ENCODE results near the gene SLC23A3.

The SLC23A3 gene, protein sequence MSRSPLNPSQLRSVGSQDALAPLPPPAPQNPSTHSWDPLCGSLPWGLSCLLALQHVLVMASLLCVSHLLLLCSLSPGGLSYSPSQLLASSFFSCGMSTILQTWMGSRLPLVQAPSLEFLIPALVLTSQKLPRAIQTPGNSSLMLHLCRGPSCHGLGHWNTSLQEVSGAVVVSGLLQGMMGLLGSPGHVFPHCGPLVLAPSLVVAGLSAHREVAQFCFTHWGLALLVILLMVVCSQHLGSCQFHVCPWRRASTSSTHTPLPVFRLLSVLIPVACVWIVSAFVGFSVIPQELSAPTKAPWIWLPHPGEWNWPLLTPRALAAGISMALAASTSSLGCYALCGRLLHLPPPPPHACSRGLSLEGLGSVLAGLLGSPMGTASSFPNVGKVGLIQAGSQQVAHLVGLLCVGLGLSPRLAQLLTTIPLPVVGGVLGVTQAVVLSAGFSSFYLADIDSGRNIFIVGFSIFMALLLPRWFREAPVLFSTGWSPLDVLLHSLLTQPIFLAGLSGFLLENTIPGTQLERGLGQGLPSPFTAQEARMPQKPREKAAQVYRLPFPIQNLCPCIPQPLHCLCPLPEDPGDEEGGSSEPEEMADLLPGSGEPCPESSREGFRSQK

DNA sequence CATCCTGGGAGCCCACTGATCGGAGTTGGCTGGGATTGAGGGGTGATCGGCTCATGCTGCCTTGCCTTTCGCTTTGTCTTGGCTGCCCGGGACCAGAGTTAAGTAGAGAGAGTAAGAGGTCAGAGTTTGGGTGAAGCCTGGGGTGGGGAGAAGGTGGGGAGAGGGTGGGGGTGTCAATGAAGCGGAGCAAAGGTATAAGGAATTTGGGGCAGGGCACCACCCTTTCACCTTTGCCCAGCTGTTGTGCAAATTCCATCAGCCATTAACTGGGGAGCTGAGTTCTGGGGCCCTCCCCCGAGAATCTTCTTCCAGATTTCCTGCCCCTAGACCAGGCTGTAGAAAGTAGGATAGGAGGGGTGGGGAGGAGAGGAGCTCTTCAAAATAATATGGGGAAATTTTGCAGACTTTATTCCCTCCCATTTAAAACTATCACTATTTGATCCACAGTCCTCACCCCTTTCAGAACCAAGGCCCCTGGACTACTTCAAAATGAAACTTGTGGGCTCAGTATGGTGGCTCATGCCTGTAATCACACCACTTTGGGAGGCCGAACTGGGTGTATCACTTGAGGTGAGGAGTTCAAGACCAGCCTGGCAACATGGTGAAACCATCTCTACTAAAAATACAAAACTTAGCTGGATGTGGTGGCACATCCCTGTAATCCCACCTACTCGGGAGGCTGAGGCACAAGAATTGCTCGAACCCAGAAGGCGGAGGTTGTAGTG is at the start of gene SLC23A3:
TSS of gene SLC23A3 (minus strand) at position 100 of the 725 bp plus-strand sequence. CDS start at position 55, 45 bp downstream.
- peak within 1 kb of the TSS in 1 of 2 donors; percentile 42 for H3K9ac ChIP-seq (ENCODE audit: low read length in 2 of 2)
- no peaks in the 10 kb centered on the region for H3K27me3 ChIP-seq (ENCODE audit: control insufficient read depth in 1 of 2, insufficient read depth in 2 of 2, low read length in 2 of 2)
- no peaks in the 10 kb centered on the region for H3K9me3 ChIP-seq (ENCODE audit: control insufficient read depth in 2 of 2, low read length in 2 of 2)
- H3K4me3 ChIP-seq (ENCODE audit: low read length in 2 of 2), result no peak within 1 kb of the TSS
- peak within 1 kb of the TSS; percentile 69 for H3K27ac ChIP-seq (ENCODE audit: low read length)
- peaks cover 15 to 24% of the 10 kb centered on the region in 2 donors for H3K36me3 ChIP-seq (ENCODE audit: control insufficient read depth in 2 of 2, insufficient read depth in 2 of 2, low read length in 2 of 2)
- H3K4me1 ChIP-seq (ENCODE audit: control insufficient read depth, insufficient read depth, low read length), result peaks cover 11% of the 10 kb centered on the region

GRCh38 chr2:219218732-219219701 is 49.2 kb upstream of the SLC23A3 start, which contains the start of gene ABCB6:
Gene ABCB6, minus strand, starts transcription at chr2:219218958. Its CDS starts 285 bp downstream, at chr2:219218673.
- H3K27me3 ChIP-seq (ENCODE audit: control insufficient read depth in 1 of 2, insufficient read depth in 2 of 2, low read length in 2 of 2), result no peaks in the 10 kb centered on the region
- H3K9ac ChIP-seq (ENCODE audit: low read length in 2 of 2), result peak within 1 kb of the TSS; percentile 64 to 80
- H3K4me3 ChIP-seq (ENCODE audit: low read length in 2 of 2), result peak within 1 kb of the TSS; percentile 73 to 80
- peak within 1 kb of the TSS; percentile 90 for H3K27ac ChIP-seq (ENCODE audit: low read length)
- H3K9me3 ChIP-seq (ENCODE audit: control insufficient read depth in 2 of 2, low read length in 2 of 2), result no peaks in the 10 kb centered on the region
- H3K4me1 ChIP-seq (ENCODE audit: control insufficient read depth, insufficient read depth, low read length), result peaks cover 44% of the 10 kb centered on the region
- H3K36me3 ChIP-seq (ENCODE audit: control insufficient read depth in 2 of 2, insufficient read depth in 2 of 2, low read length in 2 of 2), result peaks cover 45 to 57% of the 10 kb centered on the region in 2 donors

DNA sequence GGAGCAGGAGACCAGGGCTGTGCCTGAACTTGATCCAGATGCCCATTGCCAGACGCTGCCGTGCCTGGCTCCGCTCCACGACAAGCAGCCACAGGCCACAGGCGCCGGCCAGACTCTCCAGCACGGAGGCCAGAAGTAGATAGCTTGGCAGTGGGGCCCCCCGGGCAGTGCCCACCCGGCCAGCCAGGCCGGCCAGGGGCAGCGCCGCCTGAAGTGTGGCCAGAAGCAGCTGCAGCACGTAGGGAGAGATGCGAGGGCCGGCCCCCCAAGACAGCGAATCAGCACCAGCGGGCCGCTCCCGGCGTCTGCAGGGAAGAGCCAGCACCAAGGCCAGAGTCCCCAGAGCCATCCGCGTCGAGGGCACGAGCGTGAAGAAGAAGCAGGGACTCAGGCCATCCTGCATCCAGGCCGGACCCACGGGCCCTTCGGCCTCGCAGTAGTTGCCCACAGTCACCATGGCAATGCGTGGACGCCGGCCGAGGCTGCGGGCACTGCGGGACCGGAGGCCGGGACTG is 48.4 kb upstream of the SLC23A3 start:
- H3K9me3 ChIP-seq (ENCODE audit: control insufficient read depth in 2 of 2, low read length in 2 of 2), result no peaks in the 10 kb centered on the region
- peak overlapping the region; percentile 64 to 65 for H3K9ac ChIP-seq (ENCODE audit: low read length in 2 of 2)
- H3K36me3 ChIP-seq (ENCODE audit: control insufficient read depth in 2 of 2, insufficient read depth in 2 of 2, low read length in 2 of 2), result peaks cover 44 to 56% of the 10 kb centered on the region in 2 donors
- no peaks in the 10 kb centered on the region for H3K27me3 ChIP-seq (ENCODE audit: control insufficient read depth in 1 of 2, insufficient read depth in 2 of 2, low read length in 2 of 2)
- peak overlapping the region; percentile 73 to 80 for H3K4me3 ChIP-seq (ENCODE audit: low read length in 2 of 2)
- peak overlapping the region; percentile 90 for H3K27ac ChIP-seq (ENCODE audit: low read length)
- peaks cover 44% of the 10 kb centered on the region for H3K4me1 ChIP-seq (ENCODE audit: control insufficient read depth, insufficient read depth, low read length)

DNA sequence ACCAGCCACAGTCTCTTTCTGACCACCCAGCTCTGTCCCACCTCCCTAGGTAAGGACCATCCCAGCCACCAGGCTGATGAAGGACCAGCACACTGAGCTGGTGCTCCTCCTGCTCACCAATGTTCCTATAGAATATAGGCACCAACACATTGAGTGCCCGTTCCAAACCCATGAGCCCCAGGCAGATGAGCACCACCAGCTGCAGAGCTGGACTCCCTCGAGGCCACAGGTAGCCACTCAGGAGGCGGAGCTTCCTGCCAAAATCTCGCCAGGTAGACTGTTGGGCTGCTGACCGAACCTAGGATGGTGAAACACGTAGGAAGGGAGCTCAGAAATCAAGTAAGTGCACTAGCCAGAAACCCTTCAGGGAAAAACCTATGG is 46.7 kb upstream of the SLC23A3 start:
- peaks cover 44% of the 10 kb centered on the region for H3K4me1 ChIP-seq (ENCODE audit: control insufficient read depth, insufficient read depth, low read length)
- H3K9ac ChIP-seq (ENCODE audit: low read length in 2 of 2), result no peak overlapping the region
- no peaks in the 10 kb centered on the region for H3K27me3 ChIP-seq (ENCODE audit: control insufficient read depth in 1 of 2, insufficient read depth in 2 of 2, low read length in 2 of 2)
- H3K4me3 ChIP-seq (ENCODE audit: low read length in 2 of 2), result no peak overlapping the region
- peak overlapping the region; percentile 90 for H3K27ac ChIP-seq (ENCODE audit: low read length)
- peaks cover 35 to 51% of the 10 kb centered on the region in 2 donors for H3K36me3 ChIP-seq (ENCODE audit: control insufficient read depth in 2 of 2, insufficient read depth in 2 of 2, low read length in 2 of 2)
- no peaks in the 10 kb centered on the region for H3K9me3 ChIP-seq (ENCODE audit: control insufficient read depth in 2 of 2, low read length in 2 of 2)

DNA sequence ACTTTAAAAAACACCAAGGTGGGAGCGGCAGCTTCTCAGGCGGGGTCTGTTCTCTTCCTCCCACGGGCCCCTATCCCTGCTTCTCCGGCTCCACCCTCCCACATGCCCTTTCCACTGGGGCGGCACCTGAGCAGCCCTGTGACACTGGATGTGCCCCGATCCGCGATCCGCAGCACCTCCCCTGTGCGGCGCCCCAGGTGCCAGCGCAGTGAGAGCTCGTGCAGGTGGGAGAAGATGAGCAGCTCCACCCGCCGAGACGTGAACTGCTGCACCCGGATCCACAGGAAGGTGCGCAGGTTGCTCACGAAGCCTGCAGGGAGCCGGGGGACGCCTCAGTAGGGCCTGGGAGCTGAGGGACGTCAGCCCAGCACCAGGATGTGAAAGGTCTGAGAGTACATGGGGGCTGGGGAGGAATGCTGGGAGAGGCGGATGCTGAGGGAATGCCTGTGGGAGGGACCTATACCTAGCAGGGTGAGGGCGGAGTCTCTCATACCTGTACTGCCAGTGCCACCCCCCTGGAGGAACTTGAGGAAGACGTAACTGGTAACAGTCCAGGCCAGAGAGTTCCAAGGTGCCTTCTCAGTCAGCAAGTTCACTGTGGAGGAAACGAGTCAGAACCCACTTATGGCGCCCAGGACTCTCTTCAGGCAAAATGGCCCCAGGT is 46.2 kb upstream of the SLC23A3 start:
- H3K9me3 ChIP-seq (ENCODE audit: control insufficient read depth in 2 of 2, low read length in 2 of 2), result no peaks in the 10 kb centered on the region
- H3K9ac ChIP-seq (ENCODE audit: low read length in 2 of 2), result no peak overlapping the region
- H3K36me3 ChIP-seq (ENCODE audit: control insufficient read depth in 2 of 2, insufficient read depth in 2 of 2, low read length in 2 of 2), result peaks cover 29 to 48% of the 10 kb centered on the region in 2 donors
- H3K27ac ChIP-seq (ENCODE audit: low read length), result no peak overlapping the region
- no peak overlapping the region for H3K4me3 ChIP-seq (ENCODE audit: low read length in 2 of 2)
- H3K27me3 ChIP-seq (ENCODE audit: control insufficient read depth in 1 of 2, insufficient read depth in 2 of 2, low read length in 2 of 2), result no peaks in the 10 kb centered on the region
- peaks cover 44% of the 10 kb centered on the region for H3K4me1 ChIP-seq (ENCODE audit: control insufficient read depth, insufficient read depth, low read length)

DNA sequence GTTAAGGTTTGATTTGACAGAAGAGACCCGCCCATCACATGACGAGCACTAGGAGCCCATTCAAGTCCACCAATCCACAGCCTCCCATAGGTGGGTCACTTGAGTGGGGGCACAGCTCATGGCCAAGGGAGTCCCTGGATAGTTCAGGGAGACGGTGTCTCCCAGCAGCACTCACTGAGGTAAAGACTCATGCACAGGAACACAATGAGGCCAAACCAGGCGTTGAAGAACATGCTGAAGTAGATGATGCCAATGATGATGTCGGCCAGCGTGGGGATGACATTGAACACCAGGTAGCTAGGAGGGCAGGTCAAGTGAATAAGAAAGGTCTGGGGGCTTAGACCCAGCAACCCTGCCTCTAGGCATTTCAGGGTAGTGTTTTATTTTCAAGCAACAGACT is 45.0 kb upstream of the SLC23A3 start:
- no peak overlapping the region for H3K4me3 ChIP-seq (ENCODE audit: low read length in 2 of 2)
- H3K36me3 ChIP-seq (ENCODE audit: control insufficient read depth in 2 of 2, insufficient read depth in 2 of 2, low read length in 2 of 2), result peaks cover 27 to 48% of the 10 kb centered on the region in 2 donors
- H3K4me1 ChIP-seq (ENCODE audit: control insufficient read depth, insufficient read depth, low read length), result peaks cover 38% of the 10 kb centered on the region
- H3K27ac ChIP-seq (ENCODE audit: low read length), result no peak overlapping the region
- no peaks in the 10 kb centered on the region for H3K27me3 ChIP-seq (ENCODE audit: control insufficient read depth in 1 of 2, insufficient read depth in 2 of 2, low read length in 2 of 2)
- no peak overlapping the region for H3K9ac ChIP-seq (ENCODE audit: low read length in 2 of 2)
- H3K9me3 ChIP-seq (ENCODE audit: control insufficient read depth in 2 of 2, low read length in 2 of 2), result no peaks in the 10 kb centered on the region

DNA sequence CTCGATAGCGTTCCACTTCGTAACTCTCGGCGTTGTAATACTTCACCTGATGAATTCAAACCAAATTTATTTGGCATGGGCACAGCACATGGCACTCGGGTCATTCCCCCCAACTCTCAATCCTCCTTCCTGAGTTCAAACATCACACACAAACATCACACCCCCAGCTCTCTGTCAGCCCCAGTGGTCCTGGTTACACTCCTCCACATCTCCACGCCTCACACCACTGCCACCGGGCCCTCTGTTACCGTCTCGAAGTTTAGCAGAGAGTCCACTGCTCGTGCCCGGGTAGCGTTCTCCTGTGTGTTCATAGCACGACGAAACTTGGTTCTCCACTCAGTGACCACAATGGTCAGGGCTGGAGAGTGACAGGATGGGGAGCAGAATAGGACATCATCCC is 44.3 kb upstream of the SLC23A3 start:
- Histone ChIP-seq H3K36me3 (ENCODE audit: control insufficient read depth in 2 of 2, insufficient read depth in 2 of 2, low read length in 2 of 2) (peaks cover 33 to 52% of the 10 kb centered on the region in 2 donors), H3K4me3 (ENCODE audit: low read length in 2 of 2) (no peak overlapping the region), H3K9ac (ENCODE audit: low read length in 2 of 2) (peak overlapping the region in 1 of 2 donors; percentile 47), H3K4me1 (ENCODE audit: control insufficient read depth, insufficient read depth, low read length) (peaks cover 32% of the 10 kb centered on the region), H3K9me3 (ENCODE audit: control insufficient read depth in 2 of 2, low read length in 2 of 2) (no peaks in the 10 kb centered on the region), H3K27me3 (ENCODE audit: control insufficient read depth in 1 of 2, insufficient read depth in 2 of 2, low read length in 2 of 2) (no peaks in the 10 kb centered on the region), H3K27ac (ENCODE audit: low read length) (no peak overlapping the region)

DNA sequence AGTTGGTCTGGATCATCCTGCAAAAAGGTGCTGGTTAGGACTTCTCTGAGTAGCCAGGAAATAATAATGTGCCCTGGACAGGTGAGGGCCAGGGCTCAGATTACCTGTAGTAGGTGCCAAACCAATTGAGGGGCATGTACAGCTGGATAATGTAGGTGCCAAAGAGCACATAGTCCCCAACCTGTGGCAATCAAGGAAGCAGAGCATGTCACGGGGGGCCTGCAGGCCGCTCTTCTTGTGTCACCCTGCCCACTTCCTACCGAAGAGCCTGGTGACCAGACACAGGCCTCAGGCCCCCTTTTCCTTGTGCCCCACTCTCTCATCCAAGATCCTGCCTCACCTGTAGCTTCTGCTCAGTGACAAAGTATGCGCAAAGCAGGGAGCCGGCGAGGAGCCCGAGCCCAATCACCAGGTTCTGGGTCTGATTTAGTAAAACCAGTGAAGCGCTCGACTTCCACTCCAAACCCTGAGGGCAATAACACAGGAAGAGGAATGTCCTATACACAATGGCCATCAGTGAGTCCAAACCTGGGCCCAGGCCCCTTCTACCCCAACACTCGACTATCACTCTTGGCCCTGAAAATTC is 43.8 kb upstream of the SLC23A3 start:
- Histone ChIP-seq H3K9me3 (ENCODE audit: control insufficient read depth in 2 of 2, low read length in 2 of 2) (no peaks in the 10 kb centered on the region), H3K36me3 (ENCODE audit: control insufficient read depth in 2 of 2, insufficient read depth in 2 of 2, low read length in 2 of 2) (peaks cover 38 to 57% of the 10 kb centered on the region in 2 donors), H3K27me3 (ENCODE audit: control insufficient read depth in 1 of 2, insufficient read depth in 2 of 2, low read length in 2 of 2) (no peaks in the 10 kb centered on the region)

DNA sequence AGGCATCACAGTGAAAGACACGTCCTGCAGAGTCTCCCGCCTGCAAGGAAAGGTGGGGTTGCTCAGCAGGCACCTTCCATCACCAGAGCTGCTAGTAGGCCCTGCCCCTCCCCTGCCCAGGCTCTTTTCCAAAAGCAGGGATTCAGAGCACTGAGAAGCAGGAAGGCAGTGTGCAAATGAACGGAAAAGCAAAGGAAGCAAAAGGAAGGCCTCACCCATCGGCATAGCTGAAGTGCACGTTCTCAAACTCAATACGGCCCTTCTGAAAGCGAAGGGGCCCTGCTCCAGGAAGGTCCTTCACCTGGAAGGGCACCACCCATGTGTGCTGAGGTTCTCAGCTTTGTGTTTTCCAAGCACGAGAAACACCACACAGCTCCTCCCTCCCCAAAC is 43.2 kb upstream of the SLC23A3 start:
- Histone ChIP-seq H3K36me3 (ENCODE audit: control insufficient read depth in 2 of 2, insufficient read depth in 2 of 2, low read length in 2 of 2) (peaks cover 40 to 60% of the 10 kb centered on the region in 2 donors), H3K9ac (ENCODE audit: low read length in 2 of 2) (no peak overlapping the region), H3K9me3 (ENCODE audit: control insufficient read depth in 2 of 2, low read length in 2 of 2) (no peaks in the 10 kb centered on the region), H3K27ac (ENCODE audit: low read length) (no peak overlapping the region), H3K27me3 (ENCODE audit: control insufficient read depth in 1 of 2, insufficient read depth in 2 of 2, low read length in 2 of 2) (no peaks in the 10 kb centered on the region), H3K4me3 (ENCODE audit: low read length in 2 of 2) (no peak overlapping the region), H3K4me1 (ENCODE audit: control insufficient read depth, insufficient read depth, low read length) (peaks cover 26% of the 10 kb centered on the region)

More for the DNA sequence above, 43.8 kb upstream of the SLC23A3 start:
- Histone ChIP-seq H3K9ac (ENCODE audit: low read length in 2 of 2) (no peak overlapping the region), H3K27ac (ENCODE audit: low read length) (no peak overlapping the region), H3K4me1 (ENCODE audit: control insufficient read depth, insufficient read depth, low read length) (peaks cover 27% of the 10 kb centered on the region), H3K4me3 (ENCODE audit: low read length in 2 of 2) (no peak overlapping the region)
